OCI-LY3 (cell line): ENCODE measurements around the gene PHF3.

Experiments used
- H2AFZ ChIP-seq: fragments of 200-600, 300-600 bp; shearing (Covaris generic); 2 replicates; pipeline ENCODE4 v1.6.0; 2014; ENCODE audit warnings: antibody characterized with exemption, low read depth, low read length
- H3K27ac ChIP-seq: fragments of 200-600, 300-600 bp; sonication (generic); 2 replicates; pipeline ENCODE4 v1.5.1; 2014; ENCODE audit warnings: mild to moderate bottlenecking, low read length, moderate library complexity, mixed read lengths
- H3K27me3 ChIP-seq: fragments of 200-600, 300-600 bp; sonication (generic); 2 replicates; pipeline ENCODE4 v1.6.1; 2014; ENCODE audit warnings: low read depth, low read length, mixed read lengths
- H3K36me3 ChIP-seq: fragments of 200-600, 300-600 bp; sonication (generic); replicated peaks from 2 replicates; pipeline ENCODE3; 2014; ENCODE audit warnings: low read depth, low read length, mixed read lengths
- H3K4me1 ChIP-seq: fragments of 300-600, 200-600 bp; sonication (generic); 2 replicates; pipeline ENCODE4 v1.6.1; 2014; ENCODE audit warnings: low read length, mixed read lengths
- H3K4me2 ChIP-seq: fragments of 200-600, 300-600 bp; sonication (generic); 2 replicates; pipeline ENCODE4 v1.6.1; 2014; ENCODE audit warnings: low read length, mixed read lengths
- H3K4me3 ChIP-seq: fragments of 300-600, 200-600 bp; sonication (generic); 2 replicates; pipeline ENCODE4 v1.5.1; 2014; ENCODE audit warnings: antibody characterized with exemption, mild to moderate bottlenecking, low read length, moderate library complexity
- H3K79me2 ChIP-seq: fragments of 300-600, 200-600 bp; shearing (Covaris generic); 2 replicates; pipeline ENCODE4 v1.6.1; 2014; ENCODE audit warnings: mild to moderate bottlenecking, low read length, mixed read lengths
- H3K9ac ChIP-seq: fragments of 300-600, 200-600 bp; shearing (Covaris generic); 2 replicates; pipeline ENCODE4 v1.6.0; 2014; ENCODE audit warnings: mild to moderate bottlenecking, low read length, moderate library complexity
- H3K9me3 ChIP-seq: fragments of 200-600, 300-600 bp; shearing (Covaris generic); 2 replicates; pipeline ENCODE4 v1.6.1; 2014; ENCODE audit warnings: low read length, mixed read lengths; ENCODE audit not compliant: insufficient read depth
- H4K20me1 ChIP-seq: fragments of 200-600, 300-600 bp; sonication (generic); 2 replicates; pipeline ENCODE4 v1.6.1; 2016; ENCODE audit warnings: low read length, mixed read lengths; ENCODE audit not compliant: insufficient read depth
- CTCF ChIP-seq: fragments of 200-600, 300-600 bp; sonication (generic); IDR thresholded peaks from 2 replicates; pipeline ENCODE4 v1.5.1; 2014; ENCODE audit warnings: antibody characterized with exemption, low read length, low read depth
- EZH2phosphoT487 ChIP-seq: fragments of 200-600 bp; shearing (Covaris generic); IDR thresholded peaks from 2 replicates; pipeline ENCODE4 v1.6.1; 2018; ENCODE audit warnings: antibody characterized with exemption, mixed run types, low read depth

PHF3 gene

GRCh38 chr6:63652980-63653379 is 17.4 kb downstream of the PHF3 start:
- Histone ChIP-seq H2AFZ (no peak overlapping the region), H3K4me1 (no peaks in the 10 kb centered on the region), H3K9ac (no peak overlapping the region), H3K9me3 (no peaks in the 10 kb centered on the region), H3K27me3 (no peaks in the 10 kb centered on the region), H3K27ac (no peak overlapping the region), H4K20me1 (peaks cover 91% of the 10 kb centered on the region), H3K79me2 (peaks cover 97% of the 10 kb centered on the region), H3K36me3 (peaks cover 26% of the 10 kb centered on the region), H3K4me2 (no peak overlapping the region), H3K4me3 (no peak overlapping the region)
- TF ChIP-seq CTCF (no peak), EZH2phosphoT487 (no peak)

GRCh38 chr6:63660757-63661156 is 25.2 kb downstream of the PHF3 start:
- Histone ChIP-seq H3K9me3 (no peaks in the 10 kb centered on the region), H3K4me2 (no peak overlapping the region), H3K27me3 (no peaks in the 10 kb centered on the region), H3K9ac (no peak overlapping the region), H2AFZ (no peak overlapping the region), H3K27ac (no peak overlapping the region), H3K4me3 (no peak overlapping the region), H3K36me3 (peaks cover 7% of the 10 kb centered on the region), H3K79me2 (peaks cover 87% of the 10 kb centered on the region), H3K4me1 (peaks cover 5% of the 10 kb centered on the region), H4K20me1 (peaks cover 91% of the 10 kb centered on the region)
- no peak for TF ChIP-seq CTCF
- TF ChIP-seq EZH2phosphoT487 = no peak

- no peak overlapping the region for H2AFZ ChIP-seq
- peaks cover 5% of the 10 kb centered on the region for H3K4me1 ChIP-seq
- no peaks in the 10 kb centered on the region for H3K9me3 ChIP-seq
- no peak overlapping the region for H3K4me2 ChIP-seq
- peaks cover 83% of the 10 kb centered on the region for H3K79me2 ChIP-seq
- H3K27ac ChIP-seq = no peak overlapping the region
- no peaks in the 10 kb centered on the region for H3K27me3 ChIP-seq
- H3K4me3 ChIP-seq = no peak overlapping the region
- no peak for TF ChIP-seq EZH2phosphoT487
- no peak for TF ChIP-seq CTCF
- peaks cover 7% of the 10 kb centered on the region for H3K36me3 ChIP-seq
- H4K20me1 ChIP-seq = peaks cover 88% of the 10 kb centered on the region
- no peak overlapping the region for H3K9ac ChIP-seq
Measured at GRCh38 chr6:63661769-63662168, 26.2 kb downstream of the PHF3 start.

GRCh38 chr6:63663147-63663955 is 27.7 kb downstream of the PHF3 start:
- peaks cover 83% of the 10 kb centered on the region for H4K20me1 ChIP-seq
- no peak overlapping the region for H3K4me2 ChIP-seq
- H3K9ac ChIP-seq = no peak overlapping the region
- H3K4me1 ChIP-seq = peaks cover 5% of the 10 kb centered on the region
- H3K36me3 ChIP-seq = no peaks in the 10 kb centered on the region
- H3K27me3 ChIP-seq = no peaks in the 10 kb centered on the region
- no peak overlapping the region for H2AFZ ChIP-seq
- H3K79me2 ChIP-seq = peaks cover 77% of the 10 kb centered on the region
- no peak for TF ChIP-seq CTCF
- no peak for TF ChIP-seq EZH2phosphoT487
- H3K27ac ChIP-seq = no peak overlapping the region
- no peak overlapping the region for H3K4me3 ChIP-seq
- no peaks in the 10 kb centered on the region for H3K9me3 ChIP-seq
